Osteocyte (in vitro differentiated cells): ENCODE data around the gene NCAPG2. TPM values are rescaled to one million over a fixed set of nuclear protein-coding genes. Genes with fewer than 3 reads are reported as not detected.

ENCODE experiments used
- DNase-seq: peaks from one replicate; pipeline ENCODE4 v3.0.0; 2021; ENCODE audit warnings: mixed read lengths; ENCODE audit not compliant: unreplicated experiment; ENCODE audit errors: extremely low spot score
- H3K27ac Mint-ChIP-seq: one replicate; pipeline ENCODE4 v1.8.0; 2021; ENCODE audit warnings: mild to moderate bottlenecking, mixed read lengths; ENCODE audit not compliant: unreplicated experiment
- H3K27me3 Mint-ChIP-seq: one replicate; pipeline ENCODE4 v1.8.0; 2021; ENCODE audit warnings: mixed read lengths; ENCODE audit not compliant: unreplicated experiment
- H3K36me3 Mint-ChIP-seq: one replicate; pipeline ENCODE4 v1.8.0; 2021; ENCODE audit warnings: mixed read lengths; ENCODE audit not compliant: unreplicated experiment
- H3K4me1 Mint-ChIP-seq: one replicate; pipeline ENCODE4 v1.8.0; 2021; ENCODE audit warnings: mixed read lengths; ENCODE audit not compliant: unreplicated experiment
- H3K4me3 Mint-ChIP-seq: one replicate; pipeline ENCODE4 v1.8.0; 2021; ENCODE audit warnings: mild to moderate bottlenecking, moderate library complexity, mixed read lengths; ENCODE audit not compliant: unreplicated experiment
- H3K9me3 Mint-ChIP-seq: one replicate; pipeline ENCODE4 v1.8.0; 2021; ENCODE audit warnings: mixed read lengths; ENCODE audit not compliant: unreplicated experiment
- long read RNA-seq: library from polyadenylated mRNA; unstranded; transcript quantifications from one replicate; pipeline ENCODE4 v2.0.0, GENCODE V29; 2021
- total RNA-seq: library from RNA; stranded (reverse); gene quantifications from 2 replicates; pipeline ENCODE4 v1.2.1, GENCODE V29; 2021
- TF ChIP-seq, protein P1 (sequence below): fragments of 200-600 bp; sonication (generic); IDR thresholded peaks from 2 replicates; pipeline ENCODE4 v1.5.0; 2021; ENCODE audit warnings: antibody characterized with exemption, mild to moderate bottlenecking, moderate library complexity

Gene NCAPG2, protein sequence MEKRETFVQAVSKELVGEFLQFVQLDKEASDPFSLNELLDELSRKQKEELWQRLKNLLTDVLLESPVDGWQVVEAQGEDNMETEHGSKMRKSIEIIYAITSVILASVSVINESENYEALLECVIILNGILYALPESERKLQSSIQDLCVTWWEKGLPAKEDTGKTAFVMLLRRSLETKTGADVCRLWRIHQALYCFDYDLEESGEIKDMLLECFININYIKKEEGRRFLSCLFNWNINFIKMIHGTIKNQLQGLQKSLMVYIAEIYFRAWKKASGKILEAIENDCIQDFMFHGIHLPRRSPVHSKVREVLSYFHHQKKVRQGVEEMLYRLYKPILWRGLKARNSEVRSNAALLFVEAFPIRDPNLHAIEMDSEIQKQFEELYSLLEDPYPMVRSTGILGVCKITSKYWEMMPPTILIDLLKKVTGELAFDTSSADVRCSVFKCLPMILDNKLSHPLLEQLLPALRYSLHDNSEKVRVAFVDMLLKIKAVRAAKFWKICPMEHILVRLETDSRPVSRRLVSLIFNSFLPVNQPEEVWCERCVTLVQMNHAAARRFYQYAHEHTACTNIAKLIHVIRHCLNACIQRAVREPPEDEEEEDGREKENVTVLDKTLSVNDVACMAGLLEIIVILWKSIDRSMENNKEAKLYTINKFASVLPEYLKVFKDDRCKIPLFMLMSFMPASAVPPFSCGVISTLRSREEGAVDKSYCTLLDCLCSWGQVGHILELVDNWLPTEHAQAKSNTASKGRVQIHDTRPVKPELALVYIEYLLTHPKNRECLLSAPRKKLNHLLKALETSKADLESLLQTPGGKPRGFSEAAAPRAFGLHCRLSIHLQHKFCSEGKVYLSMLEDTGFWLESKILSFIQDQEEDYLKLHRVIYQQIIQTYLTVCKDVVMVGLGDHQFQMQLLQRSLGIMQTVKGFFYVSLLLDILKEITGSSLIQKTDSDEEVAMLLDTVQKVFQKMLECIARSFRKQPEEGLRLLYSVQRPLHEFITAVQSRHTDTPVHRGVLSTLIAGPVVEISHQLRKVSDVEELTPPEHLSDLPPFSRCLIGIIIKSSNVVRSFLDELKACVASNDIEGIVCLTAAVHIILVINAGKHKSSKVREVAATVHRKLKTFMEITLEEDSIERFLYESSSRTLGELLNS
- 17.9 and 19.9 TPM in 2 replicates for total RNA-seq
- long read RNA-seq, transcript NCAPG2-201 (28 exons, 3,930 nt): major isoform, 29 of 57 reads
- long read RNA-seq, partial matches to known transcripts: 6 of 57 reads
- long read RNA-seq, other reads (novel, unspliced or antisense): 22 of 57 reads

DNA sequence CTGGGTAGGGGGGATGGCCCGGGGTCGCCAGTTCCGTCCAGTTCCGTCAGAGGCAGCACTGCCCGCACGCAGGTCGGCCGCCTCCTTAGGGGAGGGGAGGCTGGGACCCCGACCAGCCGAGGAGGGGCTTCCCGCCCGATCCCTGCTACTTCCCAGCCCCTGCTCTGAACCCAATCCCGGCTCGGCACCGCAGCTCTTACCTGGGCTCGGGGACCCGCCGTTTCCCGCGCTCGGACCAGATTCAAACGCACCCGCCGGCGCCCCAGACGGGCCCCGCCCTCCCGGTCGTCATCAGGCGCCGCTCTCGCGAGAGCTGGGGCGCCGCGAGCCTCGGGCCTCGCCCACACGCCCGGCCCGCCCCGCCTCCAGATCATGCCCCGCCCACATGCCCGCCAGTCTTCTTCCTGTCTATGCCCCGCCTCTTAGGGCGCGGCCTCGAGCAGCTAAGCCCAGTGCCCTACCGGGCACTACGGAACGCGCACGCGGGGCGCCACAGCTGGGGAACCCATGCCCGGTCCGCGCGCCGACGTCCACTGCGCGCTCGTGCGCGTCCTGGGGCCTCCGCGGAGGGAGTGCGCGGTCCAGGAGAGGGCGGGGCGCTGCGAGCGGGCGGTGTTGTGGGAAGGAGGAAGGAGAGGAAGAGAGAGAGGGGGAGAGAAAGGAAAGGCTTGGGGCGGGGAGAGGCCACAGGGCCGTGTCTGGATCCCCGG is at the start of gene NCAPG2:
NCAPG2 (minus strand) TSS at position 281 of the 710 bp plus-strand sequence. CDS start 2,905 bp downstream, outside the sequence.
- H3K36me3 Mint-ChIP-seq: peaks cover 4% of the 10 kb centered on the region
- H3K9me3 Mint-ChIP-seq: no peaks in the 10 kb centered on the region
- DNase-seq: peak; percentile 100
- TF ChIP-seq, protein P1, sequence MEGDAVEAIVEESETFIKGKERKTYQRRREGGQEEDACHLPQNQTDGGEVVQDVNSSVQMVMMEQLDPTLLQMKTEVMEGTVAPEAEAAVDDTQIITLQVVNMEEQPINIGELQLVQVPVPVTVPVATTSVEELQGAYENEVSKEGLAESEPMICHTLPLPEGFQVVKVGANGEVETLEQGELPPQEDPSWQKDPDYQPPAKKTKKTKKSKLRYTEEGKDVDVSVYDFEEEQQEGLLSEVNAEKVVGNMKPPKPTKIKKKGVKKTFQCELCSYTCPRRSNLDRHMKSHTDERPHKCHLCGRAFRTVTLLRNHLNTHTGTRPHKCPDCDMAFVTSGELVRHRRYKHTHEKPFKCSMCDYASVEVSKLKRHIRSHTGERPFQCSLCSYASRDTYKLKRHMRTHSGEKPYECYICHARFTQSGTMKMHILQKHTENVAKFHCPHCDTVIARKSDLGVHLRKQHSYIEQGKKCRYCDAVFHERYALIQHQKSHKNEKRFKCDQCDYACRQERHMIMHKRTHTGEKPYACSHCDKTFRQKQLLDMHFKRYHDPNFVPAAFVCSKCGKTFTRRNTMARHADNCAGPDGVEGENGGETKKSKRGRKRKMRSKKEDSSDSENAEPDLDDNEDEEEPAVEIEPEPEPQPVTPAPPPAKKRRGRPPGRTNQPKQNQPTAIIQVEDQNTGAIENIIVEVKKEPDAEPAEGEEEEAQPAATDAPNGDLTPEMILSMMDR: peak; percentile 22
- H3K27ac Mint-ChIP-seq: peak within 1 kb of the TSS; percentile 82
- H3K4me1 Mint-ChIP-seq: peaks cover 32% of the 10 kb centered on the region
- H3K27me3 Mint-ChIP-seq: no peaks in the 10 kb centered on the region
- H3K4me3 Mint-ChIP-seq: peak within 1 kb of the TSS; percentile 78

DNA sequence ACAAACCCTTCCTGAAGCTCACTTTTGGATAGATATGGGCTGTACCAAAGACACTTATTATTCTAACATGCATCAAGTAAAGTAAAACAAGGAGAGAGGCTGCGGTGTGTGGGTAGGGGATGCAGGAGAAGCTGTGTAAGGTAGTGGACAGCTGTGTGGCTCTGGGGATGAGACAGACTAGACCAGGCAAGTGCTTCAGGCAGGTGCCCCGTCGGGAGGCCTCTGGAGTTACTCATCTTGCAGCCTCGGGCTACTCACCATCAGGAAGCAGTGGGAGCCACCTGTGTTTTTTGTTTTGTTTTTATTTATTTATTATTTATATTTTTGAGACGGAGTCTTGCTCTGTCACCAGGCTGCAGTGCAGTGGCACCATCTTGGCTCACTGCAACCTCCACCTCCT is 49.3 kb upstream of the NCAPG2 start:
- Mint-ChIP-seq H3K27ac (no peak overlapping the region), H3K27me3 (no peaks in the 10 kb centered on the region), H3K4me1 (no peaks in the 10 kb centered on the region), H3K36me3 (peaks cover 50% of the 10 kb centered on the region), H3K9me3 (no peaks in the 10 kb centered on the region), H3K4me3 (no peak overlapping the region)
- TF ChIP-seq, protein P1: no peak
- no peak for DNase-seq

DNA sequence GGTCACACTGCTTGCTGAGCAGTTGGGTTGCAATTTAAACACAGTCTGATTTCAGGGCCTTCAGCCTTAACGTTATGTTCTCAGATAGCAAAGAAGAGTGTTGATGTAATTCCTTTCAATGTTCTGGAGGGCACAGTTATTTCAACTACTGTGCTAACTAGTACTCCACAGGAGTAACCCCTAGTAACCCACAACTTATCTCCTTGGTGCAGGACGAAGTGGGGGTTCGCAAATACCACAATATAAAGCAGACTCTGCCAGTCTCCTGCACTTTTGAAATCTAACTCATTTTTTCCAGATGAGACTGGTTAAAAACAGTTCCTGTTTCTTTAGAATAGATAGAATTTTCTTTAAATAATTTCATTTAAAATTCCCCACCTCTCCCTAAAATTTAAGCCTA is 47.1 kb upstream of the NCAPG2 start:
- TF ChIP-seq, protein P1: no peak
- Mint-ChIP-seq H3K9me3 (no peaks in the 10 kb centered on the region), H3K36me3 (peaks cover 44% of the 10 kb centered on the region), H3K4me3 (no peak overlapping the region), H3K27me3 (no peaks in the 10 kb centered on the region), H3K4me1 (no peaks in the 10 kb centered on the region), H3K27ac (no peak overlapping the region)
- DNase-seq: peak; percentile 7

DNA sequence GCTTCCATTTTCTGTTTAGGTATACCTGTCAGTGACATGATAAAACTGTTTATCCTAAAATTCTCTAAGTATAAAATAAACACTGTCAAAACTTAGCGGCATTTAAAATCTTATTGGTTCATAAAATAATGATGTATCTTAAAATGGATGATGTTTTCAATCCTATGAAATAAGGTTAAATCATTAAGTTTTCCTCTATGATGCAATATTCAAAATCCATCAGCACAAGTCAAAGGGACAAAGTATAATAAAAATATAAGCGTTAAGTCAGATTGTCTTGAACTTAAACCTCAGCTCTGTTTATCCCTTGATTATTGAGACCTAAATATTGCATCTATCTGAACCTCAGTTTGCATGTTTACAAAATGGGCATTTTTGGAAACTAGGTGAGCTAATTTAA is 46.6 kb upstream of the NCAPG2 start:
- Mint-ChIP-seq H3K27ac (no peak overlapping the region), H3K4me1 (no peaks in the 10 kb centered on the region), H3K27me3 (no peaks in the 10 kb centered on the region), H3K36me3 (peaks cover 43% of the 10 kb centered on the region), H3K4me3 (no peak overlapping the region), H3K9me3 (no peaks in the 10 kb centered on the region)
- no peak for DNase-seq
- TF ChIP-seq, protein P1: no peak
